Stomach (tissue), 4 donors: ENCODE data around the gene CCN6.

Experiments used
- CTCF ChIP-seq, 7 experiments: fragments of 450-650 bp in 4 of 7; fragments of 200-600 bp in 3 of 7; sonication (generic) in 3 of 7; IDR thresholded peaks; one replicate each; pipeline ENCODE4 v1.5.1; 2016 to 2019; ENCODE audit warnings: antibody characterized with exemption in 7 of 7, control low read depth in 2 of 7, mild to moderate bottlenecking in 1 of 7
- POLR2AphosphoS5 ChIP-seq, 3 donors: sonication (generic); formaldehyde crosslinking; IDR thresholded peaks; one replicate each; pipeline ENCODE4 v1.6.1; 2016; ENCODE audit warnings: antibody characterized with exemption in 3 of 3

DNA sequence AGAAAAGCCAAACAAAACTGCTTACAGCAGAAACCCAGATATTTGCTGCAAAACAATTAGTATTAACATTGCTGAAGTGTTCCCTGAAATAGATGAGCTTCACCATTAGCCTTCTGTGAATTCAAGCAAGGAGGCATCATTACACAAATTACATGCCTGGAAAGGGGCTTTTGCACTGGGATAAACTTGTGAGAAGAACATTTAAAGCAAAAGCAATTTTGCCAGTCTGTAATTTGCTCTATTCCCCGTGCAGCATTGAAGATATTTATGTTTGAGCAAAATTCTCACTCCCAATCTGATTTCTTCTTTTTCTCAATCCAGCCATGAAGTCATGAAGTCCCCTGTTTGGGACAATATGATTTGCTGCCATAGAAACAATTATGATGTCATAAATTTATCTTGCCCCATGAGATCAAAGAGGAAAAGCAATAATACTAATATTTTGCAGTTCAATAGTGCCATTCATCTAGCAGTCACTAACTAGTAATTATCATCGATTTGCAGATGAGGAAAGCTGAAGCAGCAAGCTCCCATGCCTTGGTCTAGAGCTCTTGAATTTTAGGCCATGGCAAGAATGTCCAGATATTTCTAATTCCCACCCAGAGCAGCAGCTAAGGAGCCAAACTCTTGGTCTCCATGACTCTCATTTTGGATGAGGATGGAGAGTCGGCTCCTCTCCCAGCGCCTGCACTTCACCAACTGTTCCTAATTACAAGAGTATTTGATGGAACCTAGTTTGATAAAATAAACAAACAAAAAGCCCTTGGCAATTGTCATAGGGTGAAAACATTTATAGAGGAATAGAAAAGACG is 49.5 kb upstream of the CCN6 start:
- TF ChIP-seq CTCF (IDR thresholded peaks at IDR 0.05) (no peak), POLR2AphosphoS5 (IDR thresholded peaks at IDR 0.05) (no peak)
